ENCODE measurements around the gene SF3A1. TPM values are rescaled to one million over a fixed set of nuclear protein-coding genes. Genes with fewer than 3 reads are reported as not detected.

The SF3A1 gene
- total and polyA plus RNA-seq, 2 of the 8 experiments (the other 6 are each of a cell fraction or from before 2014, with no cell fraction given) = 27.8 to 285 TPM

DNA sequence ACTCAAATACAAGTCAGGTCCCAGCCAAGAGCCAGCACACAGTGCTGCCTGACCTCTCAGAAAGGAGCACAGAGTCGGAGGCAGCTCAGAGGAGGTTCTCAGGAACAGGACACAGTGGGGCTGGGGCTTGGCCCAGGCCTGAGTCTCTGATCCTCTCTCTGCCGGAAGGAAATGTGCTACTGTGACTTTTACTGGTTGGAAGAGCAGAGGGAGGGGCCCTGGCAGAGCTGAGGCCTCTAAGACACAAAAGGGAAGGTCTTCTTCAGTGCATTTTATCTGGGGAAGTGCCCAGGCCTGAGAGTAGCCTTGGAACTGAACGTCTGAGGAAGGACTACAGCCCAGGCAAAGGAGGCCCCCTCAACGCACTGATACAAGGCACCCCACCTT, 51.2 kb downstream of the SF3A1 start (continued):
- TF ChIP-seq, protein P1, sequence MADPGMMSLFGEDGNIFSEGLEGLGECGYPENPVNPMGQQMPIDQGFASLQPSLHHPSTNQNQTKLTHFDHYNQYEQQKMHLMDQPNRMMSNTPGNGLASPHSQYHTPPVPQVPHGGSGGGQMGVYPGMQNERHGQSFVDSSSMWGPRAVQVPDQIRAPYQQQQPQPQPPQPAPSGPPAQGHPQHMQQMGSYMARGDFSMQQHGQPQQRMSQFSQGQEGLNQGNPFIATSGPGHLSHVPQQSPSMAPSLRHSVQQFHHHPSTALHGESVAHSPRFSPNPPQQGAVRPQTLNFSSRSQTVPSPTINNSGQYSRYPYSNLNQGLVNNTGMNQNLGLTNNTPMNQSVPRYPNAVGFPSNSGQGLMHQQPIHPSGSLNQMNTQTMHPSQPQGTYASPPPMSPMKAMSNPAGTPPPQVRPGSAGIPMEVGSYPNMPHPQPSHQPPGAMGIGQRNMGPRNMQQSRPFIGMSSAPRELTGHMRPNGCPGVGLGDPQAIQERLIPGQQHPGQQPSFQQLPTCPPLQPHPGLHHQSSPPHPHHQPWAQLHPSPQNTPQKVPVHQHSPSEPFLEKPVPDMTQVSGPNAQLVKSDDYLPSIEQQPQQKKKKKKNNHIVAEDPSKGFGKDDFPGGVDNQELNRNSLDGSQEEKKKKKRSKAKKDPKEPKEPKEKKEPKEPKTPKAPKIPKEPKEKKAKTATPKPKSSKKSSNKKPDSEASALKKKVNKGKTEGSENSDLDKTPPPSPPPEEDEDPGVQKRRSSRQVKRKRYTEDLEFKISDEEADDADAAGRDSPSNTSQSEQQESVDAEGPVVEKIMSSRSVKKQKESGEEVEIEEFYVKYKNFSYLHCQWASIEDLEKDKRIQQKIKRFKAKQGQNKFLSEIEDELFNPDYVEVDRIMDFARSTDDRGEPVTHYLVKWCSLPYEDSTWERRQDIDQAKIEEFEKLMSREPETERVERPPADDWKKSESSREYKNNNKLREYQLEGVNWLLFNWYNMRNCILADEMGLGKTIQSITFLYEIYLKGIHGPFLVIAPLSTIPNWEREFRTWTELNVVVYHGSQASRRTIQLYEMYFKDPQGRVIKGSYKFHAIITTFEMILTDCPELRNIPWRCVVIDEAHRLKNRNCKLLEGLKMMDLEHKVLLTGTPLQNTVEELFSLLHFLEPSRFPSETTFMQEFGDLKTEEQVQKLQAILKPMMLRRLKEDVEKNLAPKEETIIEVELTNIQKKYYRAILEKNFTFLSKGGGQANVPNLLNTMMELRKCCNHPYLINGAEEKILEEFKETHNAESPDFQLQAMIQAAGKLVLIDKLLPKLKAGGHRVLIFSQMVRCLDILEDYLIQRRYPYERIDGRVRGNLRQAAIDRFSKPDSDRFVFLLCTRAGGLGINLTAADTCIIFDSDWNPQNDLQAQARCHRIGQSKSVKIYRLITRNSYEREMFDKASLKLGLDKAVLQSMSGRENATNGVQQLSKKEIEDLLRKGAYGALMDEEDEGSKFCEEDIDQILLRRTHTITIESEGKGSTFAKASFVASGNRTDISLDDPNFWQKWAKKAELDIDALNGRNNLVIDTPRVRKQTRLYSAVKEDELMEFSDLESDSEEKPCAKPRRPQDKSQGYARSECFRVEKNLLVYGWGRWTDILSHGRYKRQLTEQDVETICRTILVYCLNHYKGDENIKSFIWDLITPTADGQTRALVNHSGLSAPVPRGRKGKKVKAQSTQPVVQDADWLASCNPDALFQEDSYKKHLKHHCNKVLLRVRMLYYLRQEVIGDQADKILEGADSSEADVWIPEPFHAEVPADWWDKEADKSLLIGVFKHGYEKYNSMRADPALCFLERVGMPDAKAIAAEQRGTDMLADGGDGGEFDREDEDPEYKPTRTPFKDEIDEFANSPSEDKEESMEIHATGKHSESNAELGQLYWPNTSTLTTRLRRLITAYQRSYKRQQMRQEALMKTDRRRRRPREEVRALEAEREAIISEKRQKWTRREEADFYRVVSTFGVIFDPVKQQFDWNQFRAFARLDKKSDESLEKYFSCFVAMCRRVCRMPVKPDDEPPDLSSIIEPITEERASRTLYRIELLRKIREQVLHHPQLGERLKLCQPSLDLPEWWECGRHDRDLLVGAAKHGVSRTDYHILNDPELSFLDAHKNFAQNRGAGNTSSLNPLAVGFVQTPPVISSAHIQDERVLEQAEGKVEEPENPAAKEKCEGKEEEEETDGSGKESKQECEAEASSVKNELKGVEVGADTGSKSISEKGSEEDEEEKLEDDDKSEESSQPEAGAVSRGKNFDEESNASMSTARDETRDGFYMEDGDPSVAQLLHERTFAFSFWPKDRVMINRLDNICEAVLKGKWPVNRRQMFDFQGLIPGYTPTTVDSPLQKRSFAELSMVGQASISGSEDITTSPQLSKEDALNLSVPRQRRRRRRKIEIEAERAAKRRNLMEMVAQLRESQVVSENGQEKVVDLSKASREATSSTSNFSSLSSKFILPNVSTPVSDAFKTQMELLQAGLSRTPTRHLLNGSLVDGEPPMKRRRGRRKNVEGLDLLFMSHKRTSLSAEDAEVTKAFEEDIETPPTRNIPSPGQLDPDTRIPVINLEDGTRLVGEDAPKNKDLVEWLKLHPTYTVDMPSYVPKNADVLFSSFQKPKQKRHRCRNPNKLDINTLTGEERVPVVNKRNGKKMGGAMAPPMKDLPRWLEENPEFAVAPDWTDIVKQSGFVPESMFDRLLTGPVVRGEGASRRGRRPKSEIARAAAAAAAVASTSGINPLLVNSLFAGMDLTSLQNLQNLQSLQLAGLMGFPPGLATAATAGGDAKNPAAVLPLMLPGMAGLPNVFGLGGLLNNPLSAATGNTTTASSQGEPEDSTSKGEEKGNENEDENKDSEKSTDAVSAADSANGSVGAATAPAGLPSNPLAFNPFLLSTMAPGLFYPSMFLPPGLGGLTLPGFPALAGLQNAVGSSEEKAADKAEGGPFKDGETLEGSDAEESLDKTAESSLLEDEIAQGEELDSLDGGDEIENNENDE (IDR thresholded peaks at IDR 0.05; ENCODE audit: insufficient replicate concordance, low read length) = no peak
- TF ChIP-seq RFX5 (IDR thresholded peaks at IDR 0.05; ENCODE audit: borderline replicate concordance, low read depth, low read length) (no peak), CBX8 (IDR thresholded peaks at IDR 0.05; ENCODE audit: borderline replicate concordance, low read depth, low read length) (no peak)
- TF ChIP-seq, protein P2, sequence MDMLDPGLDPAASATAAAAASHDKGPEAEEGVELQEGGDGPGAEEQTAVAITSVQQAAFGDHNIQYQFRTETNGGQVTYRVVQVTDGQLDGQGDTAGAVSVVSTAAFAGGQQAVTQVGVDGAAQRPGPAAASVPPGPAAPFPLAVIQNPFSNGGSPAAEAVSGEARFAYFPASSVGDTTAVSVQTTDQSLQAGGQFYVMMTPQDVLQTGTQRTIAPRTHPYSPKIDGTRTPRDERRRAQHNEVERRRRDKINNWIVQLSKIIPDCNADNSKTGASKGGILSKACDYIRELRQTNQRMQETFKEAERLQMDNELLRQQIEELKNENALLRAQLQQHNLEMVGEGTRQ (IDR thresholded peaks at IDR 0.05; ENCODE audit: low read length) = no peak
- TF ChIP-seq, protein P3, sequence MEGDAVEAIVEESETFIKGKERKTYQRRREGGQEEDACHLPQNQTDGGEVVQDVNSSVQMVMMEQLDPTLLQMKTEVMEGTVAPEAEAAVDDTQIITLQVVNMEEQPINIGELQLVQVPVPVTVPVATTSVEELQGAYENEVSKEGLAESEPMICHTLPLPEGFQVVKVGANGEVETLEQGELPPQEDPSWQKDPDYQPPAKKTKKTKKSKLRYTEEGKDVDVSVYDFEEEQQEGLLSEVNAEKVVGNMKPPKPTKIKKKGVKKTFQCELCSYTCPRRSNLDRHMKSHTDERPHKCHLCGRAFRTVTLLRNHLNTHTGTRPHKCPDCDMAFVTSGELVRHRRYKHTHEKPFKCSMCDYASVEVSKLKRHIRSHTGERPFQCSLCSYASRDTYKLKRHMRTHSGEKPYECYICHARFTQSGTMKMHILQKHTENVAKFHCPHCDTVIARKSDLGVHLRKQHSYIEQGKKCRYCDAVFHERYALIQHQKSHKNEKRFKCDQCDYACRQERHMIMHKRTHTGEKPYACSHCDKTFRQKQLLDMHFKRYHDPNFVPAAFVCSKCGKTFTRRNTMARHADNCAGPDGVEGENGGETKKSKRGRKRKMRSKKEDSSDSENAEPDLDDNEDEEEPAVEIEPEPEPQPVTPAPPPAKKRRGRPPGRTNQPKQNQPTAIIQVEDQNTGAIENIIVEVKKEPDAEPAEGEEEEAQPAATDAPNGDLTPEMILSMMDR (IDR thresholded peaks at IDR 0.05; ENCODE audit: control extremely low read depth in 1 of 3, insufficient read depth in 1 of 3, low read depth in 1 of 3, low read length in 3 of 3) = no peak
